GM10847 (cell line): ENCODE data around the gene EMSY.

Experiments used
- POLR2A ChIP-seq: IDR thresholded peaks from 2 replicates; pipeline ENCODE4 v1.6.1; 2011; ENCODE audit not compliant: insufficient read length; ENCODE audit errors: extremely low read depth

The EMSY gene

DNA sequence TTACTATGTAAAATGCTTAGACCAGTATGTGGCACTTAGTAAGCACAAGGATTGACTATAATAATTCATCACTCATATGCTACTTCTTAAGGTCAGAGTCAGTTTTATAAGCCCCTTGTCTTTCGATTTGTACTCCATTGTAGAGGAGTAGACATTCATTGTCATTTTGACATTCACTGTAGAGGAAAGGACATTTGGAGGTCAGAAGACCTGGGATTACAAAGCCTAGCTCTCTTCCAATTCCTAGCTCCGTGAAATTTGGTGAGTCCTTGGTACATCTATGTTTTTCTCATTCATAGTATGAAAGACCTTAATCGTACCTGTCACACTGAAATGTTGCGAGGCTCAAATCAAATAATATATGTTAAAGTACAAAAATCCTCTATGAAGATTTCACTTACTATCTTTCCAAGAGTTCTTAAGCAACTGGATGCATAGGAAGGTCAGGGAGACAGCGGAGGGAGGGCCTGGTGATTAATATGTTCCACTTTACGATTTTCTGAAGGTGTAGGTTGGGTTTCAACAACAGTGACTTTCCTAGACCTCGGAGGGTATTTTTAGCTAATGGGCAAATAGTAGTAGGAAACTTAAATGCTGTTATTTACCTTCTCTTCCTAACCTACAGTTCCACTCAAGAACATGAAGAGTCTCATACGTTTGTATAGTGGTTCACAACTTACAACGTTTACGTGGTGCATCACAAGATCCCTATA is 1.4 kb upstream of the EMSY start:
- TF ChIP-seq POLR2A, result no peak

DNA sequence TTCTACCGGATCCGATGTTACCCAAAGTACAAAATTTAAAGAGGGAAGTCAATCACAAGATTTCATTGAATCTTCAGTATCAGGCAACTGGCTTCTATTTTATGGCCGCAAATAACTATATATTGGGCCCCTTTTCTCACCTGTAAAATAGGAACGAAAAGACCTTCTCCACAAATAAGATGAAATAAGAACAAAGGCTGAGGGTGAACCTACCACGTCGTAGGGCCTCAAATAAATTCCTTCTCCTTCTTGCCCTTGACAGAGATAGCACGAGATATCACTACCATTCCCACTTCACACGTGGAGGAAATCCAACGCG is 794 bp upstream of the EMSY start:
- no peak for TF ChIP-seq POLR2A

DNA sequence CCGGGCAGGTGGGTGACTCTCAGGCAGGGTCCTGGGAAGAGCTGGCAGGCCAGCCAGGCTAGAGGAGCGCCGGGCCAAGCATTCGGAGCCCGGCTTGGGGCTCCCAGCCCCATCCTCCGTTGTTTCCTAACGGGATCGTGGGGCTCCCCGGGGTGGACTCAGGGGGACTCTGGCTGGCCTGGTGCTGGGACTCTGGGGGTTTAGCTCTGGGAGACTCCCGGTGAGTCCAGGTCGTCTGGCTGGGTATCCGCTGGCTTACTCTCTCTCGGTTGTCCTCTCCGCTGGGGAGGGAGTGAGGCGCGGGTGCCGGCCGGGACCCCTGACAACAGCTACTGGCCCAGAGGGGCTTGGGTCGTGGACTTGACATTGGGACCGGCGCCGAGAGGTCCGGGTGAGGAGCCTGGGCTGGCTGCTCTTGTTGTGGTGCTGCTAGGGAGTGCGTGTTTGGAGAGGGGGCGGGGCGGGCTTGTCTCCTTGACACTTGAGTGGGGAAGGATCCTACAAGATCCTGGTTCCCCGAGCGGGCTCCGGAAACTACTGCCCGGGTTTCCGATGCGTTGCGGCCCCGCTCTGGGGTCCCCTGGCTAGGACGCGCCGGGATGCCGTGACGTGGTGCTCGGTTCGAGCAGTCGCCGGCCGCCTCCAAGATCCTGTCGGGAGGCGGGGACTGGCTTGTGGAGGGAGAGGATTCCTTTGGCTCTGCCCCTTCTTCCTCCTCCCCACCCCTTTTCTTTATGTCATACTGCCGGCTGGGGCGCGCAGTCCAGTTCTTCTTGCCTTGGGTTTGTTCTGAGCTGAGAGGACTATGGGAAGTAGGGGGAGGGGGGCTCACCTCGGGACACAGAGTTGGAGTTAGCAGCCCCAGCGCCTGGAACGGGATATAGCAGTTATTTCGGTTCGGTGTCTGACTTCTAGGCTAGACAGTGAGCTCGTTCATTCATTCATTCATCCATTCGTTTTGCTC is 585 bp downstream of the EMSY start:
- TF ChIP-seq POLR2A, result no peak

DNA sequence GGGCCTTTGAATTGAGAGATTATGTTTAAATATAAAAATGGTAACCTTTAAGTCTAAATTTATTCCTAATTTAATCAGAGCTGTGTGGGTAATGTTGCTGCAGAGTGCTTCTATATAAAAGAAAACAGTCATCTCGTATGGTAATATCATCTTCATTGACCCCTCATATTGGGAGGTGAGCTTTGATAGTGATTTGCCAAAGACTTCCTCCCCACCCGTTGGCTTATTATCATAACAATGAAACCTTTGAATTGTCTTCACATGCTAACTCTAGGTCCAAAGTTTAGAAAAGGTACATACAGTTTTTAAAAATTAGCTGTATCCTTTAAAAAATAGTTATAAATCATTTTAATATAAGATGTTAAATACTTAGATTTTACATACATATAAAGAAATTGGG is 3.7 kb downstream of the EMSY start:
- TF ChIP-seq POLR2A, result no peak

DNA sequence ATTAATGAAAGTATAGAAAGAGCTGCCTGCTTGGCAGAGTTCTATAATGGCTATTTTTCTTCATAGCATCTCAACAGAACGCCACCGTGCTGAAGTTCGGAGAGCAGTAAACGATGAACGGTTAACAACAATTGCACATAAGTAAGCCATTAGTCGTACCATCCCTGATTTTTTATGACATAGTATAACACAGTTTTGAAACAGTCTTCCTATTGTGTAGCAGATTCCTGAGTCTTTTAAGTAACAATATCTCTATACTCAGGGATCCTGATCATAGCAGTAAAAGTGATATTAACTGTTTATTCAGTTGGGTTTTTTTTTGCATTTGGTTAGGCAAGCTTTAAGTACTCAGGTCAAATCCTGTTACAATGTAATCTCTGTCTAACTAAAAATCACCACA is 8.4 kb downstream of the EMSY start:
- TF ChIP-seq POLR2A, result no peak

DNA sequence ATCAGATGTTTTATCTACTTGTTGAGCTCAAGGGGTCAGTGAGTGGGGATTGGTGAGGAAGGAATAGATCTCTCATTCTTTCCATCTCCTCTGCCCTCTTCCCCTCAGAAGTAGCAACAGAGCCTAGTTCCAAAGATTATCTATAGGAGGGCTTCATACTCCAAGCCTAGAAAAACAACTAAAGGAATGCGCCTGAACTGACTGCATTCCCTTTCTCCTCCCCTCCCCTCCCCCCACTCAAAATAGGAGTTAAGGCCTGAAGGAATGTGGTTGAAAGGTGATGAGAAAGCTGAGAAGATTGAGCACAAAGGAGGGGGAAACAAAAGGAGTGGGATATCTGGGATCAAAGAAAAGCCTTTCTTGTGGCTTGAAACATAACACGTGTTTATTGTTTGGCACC is 10.5 kb downstream of the EMSY start:
- TF ChIP-seq POLR2A, result no peak

DNA sequence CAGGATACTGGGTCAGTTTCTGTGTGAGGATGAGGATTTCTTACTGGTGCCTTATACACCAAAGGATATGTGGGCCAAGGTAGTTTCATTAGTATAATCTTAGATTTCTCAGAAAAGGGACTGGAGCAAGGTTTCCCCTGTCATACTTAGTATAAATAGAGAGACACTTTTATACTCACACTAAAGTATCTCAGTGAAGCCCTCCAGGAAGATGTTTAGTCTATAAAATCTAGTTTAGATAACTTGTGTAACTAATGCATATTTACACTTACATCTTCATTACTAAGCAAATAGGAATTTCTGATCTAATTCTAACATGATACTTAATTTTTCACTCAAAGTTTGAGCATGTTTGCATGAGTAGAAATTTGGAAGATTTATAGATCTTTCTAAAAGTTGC is 11.1 kb downstream of the EMSY start:
- TF ChIP-seq POLR2A, result no peak

DNA sequence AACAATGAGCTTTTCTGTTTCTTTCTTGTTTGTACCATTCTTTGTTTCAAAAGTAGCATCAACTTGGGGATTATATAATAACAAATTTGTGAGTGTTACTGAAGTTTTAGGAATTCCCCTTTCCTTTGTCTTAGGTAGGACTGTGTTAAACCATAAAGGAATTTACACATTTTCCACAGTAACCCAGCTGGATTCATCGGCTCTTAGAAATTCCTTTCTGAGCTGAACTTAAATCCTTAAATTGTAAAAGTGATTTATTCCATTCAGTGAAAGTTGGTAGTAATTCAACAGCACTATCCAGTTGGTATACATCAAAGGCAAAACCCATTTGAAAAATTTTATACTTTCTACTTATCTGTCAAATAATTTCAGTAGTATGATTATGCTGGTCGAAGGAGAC is 11.8 kb downstream of the EMSY start:
- TF ChIP-seq POLR2A, result no peak

DNA sequence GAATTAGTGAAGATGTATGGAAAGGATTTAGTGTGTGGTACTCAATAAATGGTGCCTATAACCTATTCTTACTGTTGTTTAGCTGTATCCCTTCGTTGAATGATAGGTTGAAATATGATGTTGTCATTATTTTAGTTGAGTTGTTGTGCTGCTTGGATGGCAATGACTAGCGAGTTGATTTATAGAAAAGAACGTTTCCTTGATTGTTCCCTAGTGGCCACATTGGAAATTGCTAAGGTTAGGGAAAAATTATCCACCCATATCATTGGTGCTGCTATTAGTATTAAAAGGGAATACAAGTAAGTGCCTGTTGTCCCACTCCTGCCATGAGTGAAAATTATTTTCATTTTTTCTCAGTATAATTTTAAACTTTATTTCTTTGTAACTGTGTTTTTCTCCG is 14.5 kb downstream of the EMSY start:
- no peak for TF ChIP-seq POLR2A

DNA sequence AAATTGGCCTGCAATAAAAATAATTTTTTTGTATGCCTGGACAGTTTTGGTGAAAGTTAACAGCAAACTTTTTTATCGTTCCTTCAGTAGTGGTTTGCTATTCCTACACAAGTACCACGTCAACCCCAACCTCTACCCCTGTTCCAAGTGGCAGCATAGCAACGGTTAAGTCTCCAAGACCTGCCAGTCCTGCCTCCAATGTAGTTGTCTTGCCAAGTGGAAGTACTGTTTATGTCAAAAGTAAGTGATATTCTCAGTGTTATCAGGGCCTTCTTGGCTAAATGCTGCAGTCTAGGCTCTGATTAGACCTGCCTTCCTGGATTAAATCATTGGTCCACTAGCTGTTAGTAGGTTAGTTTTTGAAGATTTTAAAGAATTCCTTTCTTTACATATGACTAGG is 15.0 kb downstream of the EMSY start:
- TF ChIP-seq POLR2A, result no peak

DNA sequence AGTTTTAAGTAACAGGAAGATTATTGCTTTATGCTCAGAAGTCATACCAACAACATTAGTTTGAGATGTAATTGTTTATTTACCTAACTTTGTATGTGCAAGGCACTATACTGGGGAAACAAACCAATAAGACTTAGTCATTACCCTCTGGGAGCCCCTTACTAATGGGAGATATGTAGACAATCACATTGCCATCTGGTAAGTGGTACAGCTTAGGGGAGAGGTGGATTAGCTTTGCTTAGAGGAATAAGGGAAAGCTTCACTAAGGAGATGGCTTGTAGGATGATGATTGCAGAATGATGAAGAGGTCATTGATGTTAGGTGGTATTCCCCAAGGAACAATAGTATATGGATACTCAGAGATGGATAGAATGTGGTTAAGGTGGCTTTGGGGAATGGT is 17.5 kb downstream of the EMSY start:
- no peak for TF ChIP-seq POLR2A

DNA sequence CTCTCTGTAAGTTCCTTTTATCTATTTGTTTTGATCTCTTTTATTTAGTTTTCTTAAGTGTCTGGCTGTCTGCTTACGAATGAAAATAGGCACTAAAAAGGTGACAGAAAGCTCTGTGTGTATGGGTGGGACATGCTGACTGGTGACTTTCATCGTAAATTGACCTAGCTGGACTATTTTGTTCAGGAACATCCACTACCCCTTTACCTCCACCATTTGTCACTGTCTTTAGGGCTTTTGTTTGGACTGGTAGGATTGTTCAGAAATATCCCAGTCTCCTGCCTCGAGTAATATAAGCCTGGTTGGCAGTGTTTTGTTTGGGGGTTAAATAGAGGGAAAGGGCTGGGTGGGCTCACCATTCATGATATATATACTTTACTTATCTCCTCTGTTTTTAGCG is 20.9 kb downstream of the EMSY start:
- no peak for TF ChIP-seq POLR2A

DNA sequence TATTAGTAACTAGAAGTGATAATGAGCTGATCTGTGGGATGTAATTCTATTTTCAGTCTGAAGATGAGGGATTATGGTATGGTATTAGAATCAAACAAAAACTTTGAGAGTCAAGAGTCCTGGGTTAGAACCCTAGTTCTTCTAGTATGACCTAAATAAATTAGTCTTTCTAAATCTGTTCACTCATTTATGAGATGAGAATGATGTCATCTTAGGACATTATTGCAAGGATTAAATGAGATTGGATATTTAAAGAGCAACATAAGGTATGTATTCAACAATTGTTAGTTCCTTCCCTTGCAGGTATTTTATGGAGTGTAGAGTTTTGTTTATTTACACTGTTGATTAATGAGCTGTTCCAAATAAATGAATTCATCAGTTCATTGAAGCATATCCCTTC is 21.8 kb downstream of the EMSY start:
- no peak for TF ChIP-seq POLR2A

DNA sequence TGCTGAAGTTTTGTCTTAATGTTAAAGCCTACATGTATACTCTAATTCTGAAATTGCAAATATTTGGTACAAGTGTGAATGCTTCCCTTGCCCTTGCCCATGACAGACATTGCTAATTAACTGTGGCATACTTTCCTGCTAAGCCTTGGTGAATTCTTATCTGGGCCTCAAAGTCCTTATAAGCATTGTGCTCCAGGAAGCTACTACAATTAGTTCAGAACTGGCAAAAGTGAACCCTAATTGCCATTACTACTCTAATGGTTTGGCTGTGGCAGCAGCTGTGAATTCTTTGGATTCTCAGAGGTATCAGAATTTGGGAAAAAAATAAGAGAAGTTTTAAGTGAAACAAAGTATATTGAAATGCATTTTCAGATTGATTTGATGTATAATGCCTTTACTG is 24.3 kb downstream of the EMSY start:
- no peak for TF ChIP-seq POLR2A

DNA sequence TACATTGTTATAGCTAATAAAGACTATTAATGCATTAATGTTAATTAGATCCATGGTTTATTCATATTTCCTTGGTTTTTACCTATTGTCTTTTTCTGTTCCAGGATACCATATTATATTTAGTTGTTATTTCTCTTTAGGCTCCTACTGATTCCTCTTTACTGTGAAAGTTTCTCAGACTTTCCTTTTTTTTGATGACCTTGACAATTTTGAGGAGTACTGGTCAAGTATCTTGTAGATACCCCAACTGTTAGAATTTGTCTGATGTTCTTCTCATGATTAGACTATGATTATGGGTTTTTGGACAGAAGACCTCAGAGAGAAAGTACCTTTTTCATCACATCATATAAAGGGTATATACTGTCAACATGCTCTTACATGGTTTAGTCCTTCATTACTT is 26.6 kb downstream of the EMSY start:
- no peak for TF ChIP-seq POLR2A

DNA sequence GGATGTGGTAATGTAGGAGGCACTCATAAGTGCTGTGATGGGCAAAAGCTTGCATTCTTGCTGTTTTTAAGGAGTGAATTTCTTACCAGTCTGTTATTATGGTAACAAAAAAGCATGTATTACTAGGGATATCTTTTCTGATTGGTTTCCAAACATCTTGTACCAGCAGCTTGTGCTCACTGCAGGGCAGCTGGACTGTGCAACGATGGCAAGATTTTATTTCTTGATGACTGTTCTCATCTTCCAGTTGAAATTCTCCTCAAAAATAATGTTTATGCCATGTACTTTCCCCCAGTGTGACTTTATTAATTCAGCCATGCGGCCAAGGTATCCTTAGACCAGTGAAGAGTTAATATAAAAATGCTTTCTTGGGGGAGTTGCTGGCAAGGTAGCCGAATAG is 35.4 kb downstream of the EMSY start:
- no peak for TF ChIP-seq POLR2A

DNA sequence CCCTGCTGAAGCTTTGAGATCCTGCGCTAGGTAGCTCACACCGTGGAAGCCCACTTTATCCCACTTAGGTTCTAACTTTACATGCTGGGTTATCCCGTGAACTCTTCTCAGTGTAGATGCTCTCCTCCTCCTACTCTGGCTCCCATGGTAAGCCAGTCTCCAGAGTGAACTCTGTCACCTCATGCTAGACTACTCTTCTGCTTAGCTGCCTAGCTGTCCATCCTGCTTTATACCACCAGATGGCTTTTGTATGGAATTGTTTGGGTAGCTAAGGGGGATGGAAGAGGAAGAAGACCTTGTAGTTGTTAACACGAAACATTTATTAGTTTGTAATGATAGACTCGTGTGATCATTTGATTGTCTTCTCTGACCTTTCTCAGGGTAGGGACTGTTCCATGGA is 46.8 kb downstream of the EMSY start:
- TF ChIP-seq POLR2A, result no peak
